H9 (cell line): ENCODE data around the gene BPIFB1. TPM values are rescaled to one million over a fixed set of nuclear protein-coding genes. Genes with fewer than 3 reads are reported as not detected.

Experiments
- DNase-seq: peaks from one replicate; pipeline ENCODE4 v3.0.0-alpha.2; 2017
- H2AFZ ChIP-seq: one replicate; pipeline ENCODE4 v1.6.1; 2013; ENCODE audit warnings: mild to moderate bottlenecking, low read length, control low read depth, moderate library complexity
- H2AK5ac ChIP-seq: 2 replicates; pipeline ENCODE4 v1.6.1; 2013; ENCODE audit warnings: low read length, control low read depth, mixed read lengths; ENCODE audit not compliant: insufficient read length
- H2BK120ac ChIP-seq: one replicate; pipeline ENCODE4 v1.6.1; 2013; ENCODE audit warnings: low read depth, mild to moderate bottlenecking, low read length, control low read depth, inconsistent platforms; ENCODE audit not compliant: poor library complexity, severe bottlenecking
- H2BK12ac ChIP-seq: 2 replicates; pipeline ENCODE4 v1.6.1; 2013; ENCODE audit warnings: low read length, control low read depth, mixed read lengths, low read depth; ENCODE audit not compliant: insufficient read length
- H2BK15ac ChIP-seq: 2 replicates; pipeline ENCODE4 v1.6.1; 2013; ENCODE audit warnings: low read depth, low read length, control low read depth
- H2BK20ac ChIP-seq: one replicate; pipeline ENCODE4 v1.6.1; 2013; ENCODE audit warnings: low read depth, mild to moderate bottlenecking, low read length, control low read depth, inconsistent platforms; ENCODE audit not compliant: poor library complexity, severe bottlenecking
- H2BK5ac ChIP-seq: 2 replicates; pipeline ENCODE4 v1.6.1; 2013; ENCODE audit warnings: low read length, control low read depth, mixed read lengths; ENCODE audit not compliant: insufficient read length
- H3K14ac ChIP-seq: 2 replicates; pipeline ENCODE4 v1.6.1; 2013; ENCODE audit warnings: low read length, control low read depth; ENCODE audit not compliant: insufficient read depth
- H3K18ac ChIP-seq: 2 replicates; pipeline ENCODE4 v1.6.1; 2013; ENCODE audit warnings: low read depth, mild to moderate bottlenecking, mixed read lengths, low read length, control low read depth; ENCODE audit not compliant: insufficient read length
- H3K23ac ChIP-seq: 2 replicates; pipeline ENCODE4 v1.6.1; 2013; ENCODE audit warnings: low read length, control low read depth, mixed read lengths, low read depth; ENCODE audit not compliant: insufficient read length
- H3K23me2 ChIP-seq: 2 replicates; pipeline ENCODE4 v1.6.1; 2013; ENCODE audit warnings: low read depth, mild to moderate bottlenecking, mixed read lengths, low read length, control low read depth; ENCODE audit not compliant: insufficient read length, poor library complexity, severe bottlenecking
- H3K27ac ChIP-seq: 2 replicates; pipeline ENCODE4 v1.5.1; 2013; ENCODE audit warnings: low read length, control low read depth, mixed read lengths, low read depth; ENCODE audit not compliant: insufficient read length
- H3K27me3 ChIP-seq: 2 replicates; pipeline ENCODE4 v1.6.1; 2013; ENCODE audit warnings: low read length, control low read depth, inconsistent platforms; ENCODE audit not compliant: insufficient read depth
- H3K4ac ChIP-seq: 2 replicates; pipeline ENCODE4 v1.6.1; 2013; ENCODE audit warnings: low read depth, mild to moderate bottlenecking, control low read depth, inconsistent platforms, low read length, moderate library complexity
- H3K4me1 ChIP-seq: 2 replicates; pipeline ENCODE4 v1.6.1; 2013; ENCODE audit warnings: low read length, control low read depth, inconsistent platforms; ENCODE audit not compliant: insufficient read depth
- H3K4me2 ChIP-seq: 2 replicates; pipeline ENCODE4 v1.6.1; 2013; ENCODE audit warnings: low read length, control low read depth, mixed read lengths; ENCODE audit not compliant: insufficient read length, insufficient read depth
- H3K56ac ChIP-seq: 2 replicates; pipeline ENCODE4 v1.6.1; 2013; ENCODE audit warnings: low read depth, mild to moderate bottlenecking, mixed read lengths, low read length, control low read depth; ENCODE audit not compliant: insufficient read length
- H3K79me1 ChIP-seq: 2 replicates; pipeline ENCODE4 v1.6.1; 2013; ENCODE audit warnings: low read depth, mild to moderate bottlenecking, moderate library complexity, low read length, control low read depth, inconsistent platforms; ENCODE audit not compliant: insufficient read depth, poor library complexity, severe bottlenecking
- H3K79me2 ChIP-seq: 2 replicates; pipeline ENCODE4 v1.6.1; 2013; ENCODE audit warnings: low read length, control low read depth, inconsistent platforms; ENCODE audit not compliant: insufficient read depth
- H3K9ac ChIP-seq: 2 replicates; pipeline ENCODE4 v1.6.1; 2013; ENCODE audit warnings: low read length, control low read depth, mixed read lengths; ENCODE audit not compliant: insufficient read length; ENCODE audit errors: extremely low read depth
- H3K9me3 ChIP-seq: one replicate; pipeline ENCODE4 v1.6.1; 2013; ENCODE audit warnings: low read depth, low read length, inconsistent platforms; ENCODE audit not compliant: control insufficient read depth
- H3T11ph ChIP-seq: one replicate; pipeline ENCODE4 v1.6.1; 2013; ENCODE audit warnings: mild to moderate bottlenecking, low read length, control low read depth, inconsistent platforms
- H4K20me1 ChIP-seq: one replicate; pipeline ENCODE4 v1.6.1; 2013; ENCODE audit not compliant: control insufficient read depth, insufficient read length, insufficient read depth
- H4K5ac ChIP-seq: 2 replicates; pipeline ENCODE4 v1.6.1; 2013; ENCODE audit warnings: low read depth, mild to moderate bottlenecking, mixed read lengths, low read length, control low read depth; ENCODE audit not compliant: insufficient read length
- H4K8ac ChIP-seq: replicated peaks from 2 replicates; pipeline ENCODE4 v1.6.1; 2013; ENCODE audit warnings: low read length, control low read depth, mixed read lengths, low read depth; ENCODE audit not compliant: insufficient read length
- H4K91ac ChIP-seq: 2 replicates; pipeline ENCODE4 v1.6.1; 2013; ENCODE audit warnings: low read depth, mild to moderate bottlenecking, moderate library complexity, mixed read lengths, low read length, control low read depth; ENCODE audit not compliant: insufficient read length
- H3K27ac Mint-ChIP-seq, 3 experiments: 2 replicates in 2 of 3; 3 replicates in 1 of 3; pipeline ENCODE4 v1.8.0; 2020 to 2021; ENCODE audit warnings: mixed read lengths in 3 of 3, mild to moderate bottlenecking in 1 of 3, moderate library complexity in 1 of 3
- H3K27me3 Mint-ChIP-seq: 2 replicates; pipeline ENCODE4 v1.8.0; 2021; ENCODE audit warnings: low read depth, mild to moderate bottlenecking, moderate library complexity, mixed read lengths
- H3K36me3 Mint-ChIP-seq, 3 experiments: 2 replicates in 2 of 3; 3 replicates in 1 of 3; pipeline ENCODE4 v1.8.0; 2020 to 2021; ENCODE audit warnings: low read depth in 3 of 3, mixed read lengths in 3 of 3; ENCODE audit not compliant: insufficient read depth in 1 of 3
- H3K4me1 Mint-ChIP-seq, 2 experiments: 2 replicates each; pipeline ENCODE4 v1.8.0; 2020; ENCODE audit warnings: mixed read lengths in 2 of 2
- H3K4me3 Mint-ChIP-seq, 2 experiments: 2 replicates in 1 of 2; 3 replicates in 1 of 2; pipeline ENCODE4 v1.8.0; 2020 to 2021; ENCODE audit warnings: mild to moderate bottlenecking in 2 of 2, mixed read lengths in 2 of 2, moderate library complexity in 1 of 2
- H3K9me3 Mint-ChIP-seq, 2 experiments: 2 replicates in 1 of 2; 3 replicates in 1 of 2; pipeline ENCODE4 v1.8.0; 2020; ENCODE audit warnings: mild to moderate bottlenecking in 2 of 2, mixed read lengths in 2 of 2, moderate library complexity in 1 of 2
- whole genome bisulfite sequencing: extraction: QIAGEN DNeasy Blood & Tissue Kit; methylation state at CpG from one replicate; pipeline ENCODE4 v1.1.7; 2013; ENCODE audit warnings: missing lambda C conversion rate, low lambda C conversion rate, mixed read lengths; ENCODE audit not compliant: insufficient read length; ENCODE audit errors: extremely low coverage; 5-methylcytosine and 5-hydroxymethylcytosine counted together
- total RNA-seq: library from RNA; stranded (reverse); gene quantifications from 2 replicates; pipeline ENCODE4 v1.2.1, GENCODE V29; 2021
- TF ChIP-seq, protein P1 (sequence below): fragments of 200-600 bp; sonication (generic); conservative IDR thresholded peaks from 3 replicates; pipeline ENCODE4 v1.8.0; 2021; ENCODE audit warnings: antibody characterized with exemption, mild to moderate bottlenecking

Gene BPIFB1
- total RNA-seq, 1 experiment from 2014 or later = not detected

DNA sequence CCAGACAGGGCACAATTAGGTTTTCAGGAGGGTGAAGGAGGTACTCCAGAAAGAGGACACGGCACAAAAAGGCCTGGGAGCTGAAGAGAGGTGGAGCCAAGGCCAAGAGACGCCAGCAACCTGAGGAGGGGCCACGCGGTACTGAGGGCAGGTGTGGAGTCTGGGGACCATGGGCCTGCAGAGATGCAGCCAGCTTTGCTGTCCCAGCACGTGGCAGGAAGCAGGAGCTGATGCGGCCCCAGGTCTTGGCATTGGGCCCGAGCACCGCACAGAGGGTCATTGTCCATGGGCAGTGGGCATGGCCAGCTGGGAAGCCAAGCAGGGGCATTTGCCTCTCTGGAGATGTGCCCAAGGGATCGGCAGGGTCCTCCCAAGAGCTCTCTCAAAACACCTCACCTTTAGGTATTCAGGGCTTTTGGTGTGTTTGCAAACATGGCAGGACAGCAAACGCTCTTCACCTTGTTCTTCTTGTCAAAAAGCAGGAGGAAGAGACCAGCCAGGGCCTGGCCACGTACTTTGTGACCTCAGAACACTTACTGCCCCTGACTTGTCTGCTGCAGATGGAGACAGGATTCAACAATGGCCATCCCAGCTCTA, 1.4 kb upstream of the BPIFB1 start:
- Histone ChIP-seq H2BK12ac (no peak overlapping the region), H3K9ac (no peak overlapping the region), H2AK5ac (no peak overlapping the region), H3K9me3 (no peaks in the 10 kb centered on the region), H3K23ac (no peak overlapping the region), H3K27me3 (no peaks in the 10 kb centered on the region), H3K79me2 (no peaks in the 10 kb centered on the region), H3K27ac (no peak overlapping the region), H3K56ac (no peak overlapping the region), H3K79me1 (no peaks in the 10 kb centered on the region), H2BK15ac (no peak overlapping the region), H3K23me2 (no peaks in the 10 kb centered on the region), H4K5ac (no peak overlapping the region), H3K4ac (no peak overlapping the region), H3K18ac (no peak overlapping the region), H3T11ph (no peak overlapping the region), H4K8ac (no peak overlapping the region), H2AFZ (no peak overlapping the region), H2BK120ac (no peak overlapping the region), H4K20me1 (no peaks in the 10 kb centered on the region), H3K14ac (no peak overlapping the region; the same call in 1 of the 2 replicates), H2BK5ac (no peak overlapping the region), H4K91ac (no peak overlapping the region), H2BK20ac (no peak overlapping the region), H3K4me1 (no peaks in the 10 kb centered on the region; the same call in 1 of the 2 replicates), H3K4me2 (no peak overlapping the region)
- TF ChIP-seq, protein P1, sequence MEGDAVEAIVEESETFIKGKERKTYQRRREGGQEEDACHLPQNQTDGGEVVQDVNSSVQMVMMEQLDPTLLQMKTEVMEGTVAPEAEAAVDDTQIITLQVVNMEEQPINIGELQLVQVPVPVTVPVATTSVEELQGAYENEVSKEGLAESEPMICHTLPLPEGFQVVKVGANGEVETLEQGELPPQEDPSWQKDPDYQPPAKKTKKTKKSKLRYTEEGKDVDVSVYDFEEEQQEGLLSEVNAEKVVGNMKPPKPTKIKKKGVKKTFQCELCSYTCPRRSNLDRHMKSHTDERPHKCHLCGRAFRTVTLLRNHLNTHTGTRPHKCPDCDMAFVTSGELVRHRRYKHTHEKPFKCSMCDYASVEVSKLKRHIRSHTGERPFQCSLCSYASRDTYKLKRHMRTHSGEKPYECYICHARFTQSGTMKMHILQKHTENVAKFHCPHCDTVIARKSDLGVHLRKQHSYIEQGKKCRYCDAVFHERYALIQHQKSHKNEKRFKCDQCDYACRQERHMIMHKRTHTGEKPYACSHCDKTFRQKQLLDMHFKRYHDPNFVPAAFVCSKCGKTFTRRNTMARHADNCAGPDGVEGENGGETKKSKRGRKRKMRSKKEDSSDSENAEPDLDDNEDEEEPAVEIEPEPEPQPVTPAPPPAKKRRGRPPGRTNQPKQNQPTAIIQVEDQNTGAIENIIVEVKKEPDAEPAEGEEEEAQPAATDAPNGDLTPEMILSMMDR = no peak
- peak; percentile 25 for DNase-seq
- Mint-ChIP-seq H3K27ac (no peak overlapping the region), H3K4me1 (peaks cover 18 to 30% of the 10 kb centered on the region in 2 experiments), H3K9me3 (no peaks in the 10 kb centered on the region), H3K27me3 (peaks cover 10% of the 10 kb centered on the region), H3K36me3 (no peaks in the 10 kb centered on the region), H3K4me3 (no peak overlapping the region)
- WGBS = no CpG with 5 or more reads among the region's 11 CpGs
